Natural killer cell (primary cell): ENCODE results near the gene MERTK. TPM values are rescaled to one million over a fixed set of nuclear protein-coding genes. Genes with fewer than 3 reads are reported as not detected.
"Not testable (repeated sequence)": the region's sequence is repeated elsewhere in the genome, so short reads cannot be mapped to it uniquely, and the experiment has no call there.

Experiments
- ATAC-seq, 3 donors: fragments of 150-1000 bp in 2 of 3; fragments of 200-7000 bp in 1 of 3; cut with Tn5 transposase; 1 replicate in 1 of 3; 2 replicates in 2 of 3; pipeline ENCODE4 v1.10.0; 2021; ENCODE audit warnings: mild to moderate bottlenecking in 2 of 3, moderate library complexity in 2 of 3
- DNase-seq, 2 donors: peaks; one replicate each; pipeline versions ENCODE4 v3.0.0 to v3.0.0-alpha.2; 2013 to 2021; ENCODE audit warnings: mixed read lengths in 1 of 2
- H3K27ac ChIP-seq: one replicate; pipeline ENCODE4 v1.5.1; 2013; ENCODE audit warnings: mild to moderate bottlenecking, low read length
- H3K27me3 ChIP-seq: one replicate; pipeline ENCODE4 v1.6.1; 2013; ENCODE audit warnings: low read length; ENCODE audit not compliant: control insufficient read depth, insufficient read depth
- H3K36me3 ChIP-seq: one replicate; pipeline ENCODE4 v1.6.1; 2013; ENCODE audit warnings: low read length; ENCODE audit not compliant: control insufficient read depth, insufficient read depth
- H3K4me1 ChIP-seq: one replicate; pipeline ENCODE4 v1.6.1; 2013; ENCODE audit warnings: low read length; ENCODE audit not compliant: control insufficient read depth, insufficient read depth
- H3K4me3 ChIP-seq: one replicate; pipeline ENCODE4 v1.5.1; 2013; ENCODE audit warnings: low read length
- H3K9me3 ChIP-seq: one replicate; pipeline ENCODE4 v1.6.1; 2013; ENCODE audit warnings: low read length; ENCODE audit not compliant: control insufficient read depth, insufficient read depth
- H3K27ac Mint-ChIP-seq, 2 donors: one replicate each; pipeline ENCODE4 v1.8.0; 2022; ENCODE audit warnings: mild to moderate bottlenecking in 2 of 2, mixed read lengths in 2 of 2, moderate library complexity in 1 of 2
- H3K27me3 Mint-ChIP-seq, 2 donors: one replicate each; pipeline ENCODE4 v1.8.0; 2022; ENCODE audit warnings: low read depth in 2 of 2, mixed read lengths in 2 of 2
- H3K36me3 Mint-ChIP-seq: one replicate; pipeline ENCODE4 v1.8.0; 2022; ENCODE audit warnings: mixed read lengths
- H3K4me1 Mint-ChIP-seq, 2 donors: one replicate each; pipeline ENCODE4 v1.8.0; 2022; ENCODE audit warnings: mixed read lengths in 2 of 2
- H3K4me3 Mint-ChIP-seq: one replicate; pipeline ENCODE4 v1.8.0; 2022; ENCODE audit warnings: mild to moderate bottlenecking, moderate library complexity, mixed read lengths
- H3K9me3 Mint-ChIP-seq, 2 donors: one replicate each; pipeline ENCODE4 v1.8.0; 2022; ENCODE audit warnings: mixed read lengths in 2 of 2
- CTCF ChIP-seq: fragments of 200-600 bp; IDR thresholded peaks from one replicate; pipeline ENCODE4 v1.8.0; 2022; ENCODE audit warnings: antibody characterized with exemption
- WGBS: methylation state at CpG from one replicate; pipeline ENCODE4 v1.1.7; 2013; ENCODE audit warnings: missing lambda C conversion rate; ENCODE audit not compliant: insufficient coverage; 5-methylcytosine and 5-hydroxymethylcytosine counted together
- intact Hi-C: fragments of 100-400 bp; cut with micrococcal nuclease; formaldehyde crosslinking; loops from one replicate; pipeline ENCODE4 v1.14.2; 2022
- total RNA-seq, 4 donors: library from RNA; stranded (reverse); fragments of 120-200 nt in 1 of 4; gene quantifications; one replicate each; pipeline versions ENCODE4 v1.2.3 to v1.2.4, GENCODE V29; 2013 to 2022

Gene MERTK
- total RNA-seq, 3 donors from 2014 or later (not counting 1 experiment from before 2014, with no cell fraction given), result 0.38 to 1.2 (median 0.45) TPM

- 87% methylated on average over 6 of the region's 6 CpGs for WGBS
- Mint-ChIP-seq H3K4me3 (no peak overlapping the region), H3K27me3 (no peaks in the 10 kb centered on the region), H3K9me3 (no peaks in the 10 kb centered on the region), H3K36me3 (no peaks in the 10 kb centered on the region), H3K27ac (no peak overlapping the region), H3K4me1 (no peaks in the 10 kb centered on the region)
- no peak for TF ChIP-seq CTCF
- Histone ChIP-seq H3K9me3 (no peaks in the 10 kb centered on the region), H3K4me3 (no peak overlapping the region), H3K27me3 (no peaks in the 10 kb centered on the region), H3K36me3 (no peaks in the 10 kb centered on the region), H3K4me1 (no peaks in the 10 kb centered on the region), H3K27ac (no peak overlapping the region)
- intact Hi-C loops, result no loop called here
- DNase-seq, result no peak
- ATAC-seq, result no peak
Measured at GRCh38 chr2:111957872-111958354, 59.5 kb downstream of the MERTK start.

GRCh38 chr2:111958901-111959300 lies 60.5 kb downstream of the MERTK start:
- no peak for DNase-seq
- Mint-ChIP-seq H3K9me3 (no peaks in the 10 kb centered on the region), H3K4me3 (no peak overlapping the region), H3K4me1 (no peaks in the 10 kb centered on the region), H3K27ac (no peak overlapping the region), H3K27me3 (no peaks in the 10 kb centered on the region), H3K36me3 (no peaks in the 10 kb centered on the region)
- Histone ChIP-seq H3K9me3 (no peaks in the 10 kb centered on the region), H3K27me3 (no peaks in the 10 kb centered on the region), H3K36me3 (no peaks in the 10 kb centered on the region), H3K27ac (no peak overlapping the region), H3K4me1 (no peaks in the 10 kb centered on the region), H3K4me3 (no peak overlapping the region)
- intact Hi-C loops, result no loop called here
- 90% methylated on average over 1 of the region's 1 CpG for WGBS
- TF ChIP-seq CTCF, result no peak
- ATAC-seq, result no peak

- TF ChIP-seq CTCF, result no peak
- Mint-ChIP-seq H3K4me1 (no peaks in the 10 kb centered on the region), H3K27ac (no peak overlapping the region), H3K27me3 (no peaks in the 10 kb centered on the region), H3K9me3 (no peaks in the 10 kb centered on the region), H3K4me3 (no peak overlapping the region), H3K36me3 (no peaks in the 10 kb centered on the region)
- 96% methylated on average over 7 of the region's 7 CpGs for WGBS
- Histone ChIP-seq H3K27ac (no peak overlapping the region), H3K27me3 (no peaks in the 10 kb centered on the region), H3K4me3 (no peak overlapping the region), H3K4me1 (no peaks in the 10 kb centered on the region), H3K36me3 (no peaks in the 10 kb centered on the region), H3K9me3 (no peaks in the 10 kb centered on the region)
- no peak for DNase-seq
- intact Hi-C loops, result no loop called here
- no peak for ATAC-seq
Measured at GRCh38 chr2:111961663-111962062, 63.3 kb downstream of the MERTK start.

GRCh38 chr2:111963086-111963485 lies 64.7 kb downstream of the MERTK start:
- H3K27ac Mint-ChIP-seq, H3K36me3 ChIP-seq, H3K4me3 Mint-ChIP-seq, H3K4me3 ChIP-seq, H3K4me1 ChIP-seq, H3K9me3 Mint-ChIP-seq, H3K9me3 ChIP-seq, H3K27me3 ChIP-seq, H3K27me3 Mint-ChIP-seq, H3K4me1 Mint-ChIP-seq, intact Hi-C loops, H3K27ac ChIP-seq, ATAC-seq, H3K36me3 Mint-ChIP-seq, DNase-seq: not testable (repeated sequence)
- 94% methylated on average over 7 of the region's 9 CpGs for WGBS

GRCh38 chr2:111963508-111963907 lies 65.1 kb downstream of the MERTK start:
- H3K27me3 ChIP-seq, ATAC-seq, intact Hi-C loops, H3K9me3 ChIP-seq, H3K27ac ChIP-seq, H3K27me3 Mint-ChIP-seq, H3K4me3 Mint-ChIP-seq, DNase-seq, H3K27ac Mint-ChIP-seq, H3K4me1 ChIP-seq, H3K36me3 ChIP-seq, H3K9me3 Mint-ChIP-seq, H3K4me3 ChIP-seq, H3K4me1 Mint-ChIP-seq, H3K36me3 Mint-ChIP-seq: not testable (repeated sequence)
- WGBS, result 90% methylated on average over 2 of the region's 4 CpGs
